ENCODE results near the gene ERGIC2.

Gene ERGIC2

DNA sequence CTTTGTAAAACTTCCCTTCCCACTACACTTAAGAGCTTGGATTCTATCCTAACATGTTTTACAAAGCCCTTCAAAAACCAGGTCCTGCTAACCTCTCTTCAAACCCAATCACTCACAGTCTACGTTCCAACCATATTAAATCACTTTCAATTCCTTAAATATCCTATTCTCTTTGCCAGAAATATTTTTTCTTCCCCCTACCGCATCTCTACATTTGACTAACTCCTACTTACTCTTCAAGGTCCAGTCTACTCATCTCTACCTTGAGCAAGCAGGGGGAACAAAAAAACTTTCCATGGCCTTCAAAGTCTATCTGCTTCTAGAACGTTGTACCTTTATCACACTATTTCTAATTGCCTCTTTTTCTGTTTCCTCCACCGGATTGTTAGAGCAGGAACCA lies 6.1 kb downstream of the ERGIC2 start:
- DNase-seq (ENCODE audit: low read depth in 2 of 2): no peak

DNA sequence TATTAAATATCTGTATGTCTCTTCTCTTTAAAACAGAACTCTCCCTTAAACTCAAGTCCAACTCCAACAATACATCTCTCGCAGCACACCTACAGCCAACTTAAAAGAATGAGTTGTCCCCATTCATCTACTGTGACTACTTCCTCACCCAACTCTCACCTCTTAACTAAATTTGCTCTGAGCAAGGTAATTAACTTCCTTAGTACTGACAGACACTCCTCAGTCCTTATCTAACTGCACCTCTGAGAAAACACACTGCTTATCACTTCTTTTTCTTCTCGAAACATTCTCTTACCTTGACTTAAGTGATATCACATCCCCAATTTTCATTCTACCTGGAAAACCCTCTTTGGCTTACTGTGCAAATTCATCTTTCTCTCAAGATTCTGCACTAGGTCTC lies 7.0 kb downstream of the ERGIC2 start:
- DNase-seq (ENCODE audit: low read depth in 2 of 2): no peak

DNA sequence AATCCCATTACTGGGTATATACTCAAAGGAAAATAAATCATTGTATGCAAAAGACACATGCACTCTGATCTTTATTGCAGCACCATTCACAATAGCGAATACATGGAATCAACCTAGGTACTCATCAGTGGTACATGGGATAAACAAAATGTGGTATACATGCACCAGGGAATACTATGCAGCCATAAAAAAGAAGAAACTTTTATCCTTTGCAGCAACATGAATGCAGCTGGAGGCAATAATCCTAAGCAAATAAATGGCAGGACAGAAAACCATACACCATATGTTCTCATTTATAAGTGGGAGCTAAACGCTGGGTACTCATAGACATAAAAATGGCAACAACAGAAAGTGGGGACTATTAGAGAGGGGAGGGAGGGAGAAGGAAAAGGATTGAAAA lies 15.9 kb downstream of the ERGIC2 start:
- no peak for DNase-seq (ENCODE audit: low read depth in 2 of 2)

DNA sequence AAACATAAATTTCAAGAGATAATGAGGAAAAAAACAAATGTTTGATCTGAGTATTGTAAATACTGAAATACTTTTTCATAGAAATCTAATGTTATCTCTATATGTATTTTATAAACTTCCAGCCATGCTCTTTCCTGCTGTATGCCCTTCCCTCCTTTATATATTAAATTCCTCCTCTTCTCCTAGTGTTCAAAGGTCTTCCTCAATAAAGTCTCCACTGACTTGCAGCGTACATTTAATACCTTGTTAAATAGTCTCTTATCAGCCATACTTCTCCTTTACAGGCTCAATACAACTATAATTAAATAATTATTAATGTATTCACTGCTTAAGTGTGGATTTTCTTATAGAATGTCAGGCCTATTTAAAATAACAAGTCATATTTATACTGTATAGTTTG lies 26.0 kb downstream of the ERGIC2 start:
- DNase-seq (ENCODE audit: low read depth in 2 of 2): no peak

DNA sequence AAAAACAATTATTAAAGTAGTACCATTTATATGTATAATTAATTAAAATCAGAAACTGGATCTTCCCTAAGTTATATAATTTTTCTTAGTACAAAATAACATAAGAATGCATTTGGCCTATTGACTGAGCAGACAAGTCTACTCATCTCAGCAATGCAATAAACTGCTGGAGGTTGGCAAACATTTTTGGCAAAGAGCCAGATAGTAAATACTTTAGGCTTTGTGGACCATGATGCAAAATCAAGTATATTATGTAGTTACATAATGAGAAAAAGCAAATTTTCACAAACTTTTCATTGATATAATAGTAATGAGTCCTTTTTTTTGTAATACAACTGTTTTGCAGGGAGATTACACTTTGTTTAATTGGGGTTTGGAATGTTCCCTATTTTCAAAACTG lies 30.9 kb downstream of the ERGIC2 start:
- DNase-seq (ENCODE audit: low read depth in 2 of 2): no peak

DNA sequence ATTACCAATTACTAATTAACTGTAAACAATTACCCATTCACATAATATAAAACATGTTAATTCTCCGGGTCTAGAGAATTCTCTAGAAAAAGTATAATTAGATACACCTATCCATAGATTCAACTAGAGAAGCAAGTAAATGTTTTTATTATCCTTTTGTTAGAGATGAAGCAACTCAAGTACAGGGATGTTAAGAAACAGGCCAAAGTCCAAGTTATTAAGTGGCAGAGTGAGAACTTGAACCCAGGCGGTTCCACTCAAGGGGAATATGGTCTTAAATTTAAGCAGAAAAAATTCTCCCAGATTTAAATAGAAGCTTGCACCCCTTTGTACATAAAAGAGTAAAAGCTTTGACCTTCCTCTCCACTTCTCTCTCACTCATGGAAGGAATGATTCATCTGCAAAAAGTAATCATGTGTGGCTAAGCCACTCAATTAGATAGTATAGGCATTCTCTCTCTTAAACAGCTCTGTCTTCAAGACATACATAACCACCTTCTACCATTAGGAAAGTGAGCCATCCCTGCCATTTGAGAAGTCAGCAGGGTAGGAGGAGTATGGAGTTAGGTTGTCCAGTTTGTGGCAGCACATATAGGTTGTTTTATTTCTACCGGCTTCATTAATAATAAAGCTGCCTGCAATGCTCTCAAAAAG lies 34.1 kb downstream of the ERGIC2 start:
- no peak for DNase-seq (ENCODE audit: low read depth in 2 of 2)

DNA sequence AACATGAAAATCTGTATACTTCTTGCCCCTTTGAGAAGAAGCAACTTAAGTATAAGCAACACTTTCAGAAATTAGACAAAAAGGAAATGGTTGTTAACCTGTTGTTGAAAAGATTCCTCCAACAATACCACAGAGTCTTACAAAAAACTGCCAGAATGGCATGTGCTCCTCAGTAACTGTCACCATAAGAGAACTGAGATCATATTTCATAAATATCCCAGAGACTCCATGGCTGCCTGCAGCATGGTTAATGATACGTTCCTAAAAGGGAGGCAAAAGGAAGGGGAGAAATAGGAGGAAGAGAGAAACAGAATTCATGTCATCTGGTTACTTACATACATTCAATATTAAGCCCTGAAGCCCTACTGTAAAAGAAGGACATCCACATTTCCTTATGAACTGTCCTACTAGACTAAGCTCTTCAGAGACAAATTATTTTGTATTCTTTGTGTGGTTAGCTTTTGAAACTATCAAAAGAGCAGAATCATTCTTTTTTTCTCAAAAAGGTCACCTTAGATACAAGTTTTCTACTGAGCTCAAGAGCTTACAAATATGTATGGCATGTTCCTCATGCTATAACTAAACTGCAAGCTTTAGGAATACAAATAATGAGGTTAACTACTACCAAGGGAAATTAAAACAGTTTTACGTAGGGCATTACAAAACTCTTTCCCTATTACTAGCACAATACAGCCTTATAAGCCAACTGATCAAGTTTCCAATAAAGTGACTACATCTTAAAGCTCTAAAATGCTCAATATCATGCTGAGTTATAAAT lies 37.8 kb downstream of the ERGIC2 start:
- no peak for DNase-seq (ENCODE audit: low read depth in 2 of 2)

DNA sequence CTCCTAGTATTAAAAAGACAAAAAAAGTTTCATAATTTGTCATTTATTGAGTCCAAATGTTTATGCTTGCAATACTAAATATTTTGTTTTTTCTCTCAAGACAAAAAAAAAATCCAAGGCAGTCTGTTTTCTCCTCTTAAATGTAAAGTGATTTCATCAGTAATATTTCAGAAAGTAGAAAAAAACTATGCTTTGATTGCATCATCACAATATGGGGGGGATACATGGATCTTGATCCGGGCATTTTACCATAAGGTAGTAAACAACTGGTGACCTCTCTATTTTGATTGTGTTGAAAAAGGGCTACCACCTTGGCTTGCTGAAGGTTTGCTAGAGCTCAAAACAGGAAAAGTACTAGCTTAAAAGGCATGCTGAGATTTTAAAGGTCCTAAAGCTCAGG lies 43.6 kb downstream of the ERGIC2 start:
- no peak for DNase-seq (ENCODE audit: low read depth in 2 of 2)

DNA sequence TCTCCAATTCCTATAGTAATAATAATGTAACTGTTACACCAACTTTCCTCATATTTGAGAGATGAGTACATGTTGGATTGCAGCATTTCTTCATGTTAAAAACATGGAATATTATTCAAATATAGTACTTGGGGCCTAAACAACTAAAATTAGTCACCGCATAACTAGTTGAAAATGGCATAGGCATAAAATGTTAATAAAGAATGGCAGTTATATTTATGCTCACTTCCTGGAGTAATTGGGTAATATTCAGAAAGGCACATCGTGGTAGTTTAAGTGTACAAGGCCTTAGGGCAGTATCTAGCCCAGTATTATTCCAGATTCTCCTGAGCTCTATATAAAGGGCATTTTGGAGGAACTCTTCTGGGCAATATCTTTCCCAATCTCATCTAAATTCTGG lies 46.0 kb downstream of the ERGIC2 start:
- no peak for DNase-seq (ENCODE audit: low read depth in 2 of 2)

DNA sequence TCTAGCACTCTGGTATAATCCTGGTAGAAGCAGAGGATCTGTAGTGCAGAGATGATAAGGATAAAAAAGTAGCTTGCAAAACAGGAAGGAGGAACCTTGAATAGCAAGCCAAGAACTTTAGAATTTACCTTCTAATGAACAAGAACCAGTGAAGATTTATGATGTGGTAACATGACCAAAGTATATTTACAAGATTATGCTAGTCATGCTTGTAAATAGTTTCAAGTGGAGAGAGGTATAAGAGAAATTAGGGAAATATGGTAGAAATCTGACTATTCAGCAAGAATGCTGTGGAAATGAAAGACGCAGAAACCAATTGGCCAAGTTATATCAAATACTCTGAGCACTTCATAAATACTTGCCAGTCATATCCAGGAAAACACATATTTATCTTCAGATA lies 47.8 kb downstream of the ERGIC2 start:
- DNase-seq (ENCODE audit: low read depth in 2 of 2): no peak

DNA sequence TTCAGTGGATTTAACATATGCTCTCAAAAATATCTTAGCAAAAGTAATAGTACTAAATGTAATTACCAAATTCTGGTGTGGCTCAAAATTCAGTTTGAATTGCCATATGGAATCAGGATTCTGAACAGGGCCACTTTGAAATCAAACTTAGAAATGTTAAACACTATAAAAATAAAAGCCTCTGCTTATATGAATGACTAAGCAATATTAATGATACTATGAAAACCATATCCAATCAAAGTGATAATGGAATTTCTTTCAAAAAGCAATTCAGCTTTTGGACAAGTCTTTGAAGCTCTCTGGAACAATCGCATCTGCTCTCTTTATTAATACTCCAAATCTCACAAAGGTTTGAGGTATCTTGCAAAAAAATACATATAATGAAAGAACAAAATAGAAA lies 51.6 kb downstream of the ERGIC2 start:
- DNase-seq (ENCODE audit: low read depth in 2 of 2): no peak

DNA sequence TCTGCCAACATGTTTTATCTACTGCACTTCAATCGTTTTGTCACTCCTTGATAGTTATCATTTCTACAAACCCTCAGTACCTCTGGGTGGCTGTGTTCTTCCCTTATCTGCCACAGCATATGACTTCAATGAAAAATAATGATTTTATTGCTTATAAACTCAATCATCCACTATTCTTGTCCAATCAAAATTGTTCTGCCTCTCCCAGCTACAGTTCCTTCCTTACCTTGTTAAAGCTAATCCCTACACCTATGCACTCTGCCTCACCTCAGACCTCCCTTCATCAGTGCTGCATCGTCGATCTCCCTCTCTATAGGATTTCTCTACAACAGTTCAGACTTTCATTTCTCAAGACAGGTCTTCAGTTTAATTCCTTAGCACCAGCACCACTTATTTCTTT lies 58.8 kb downstream of the ERGIC2 start:
- no peak for DNase-seq (ENCODE audit: low read depth in 2 of 2)

DNA sequence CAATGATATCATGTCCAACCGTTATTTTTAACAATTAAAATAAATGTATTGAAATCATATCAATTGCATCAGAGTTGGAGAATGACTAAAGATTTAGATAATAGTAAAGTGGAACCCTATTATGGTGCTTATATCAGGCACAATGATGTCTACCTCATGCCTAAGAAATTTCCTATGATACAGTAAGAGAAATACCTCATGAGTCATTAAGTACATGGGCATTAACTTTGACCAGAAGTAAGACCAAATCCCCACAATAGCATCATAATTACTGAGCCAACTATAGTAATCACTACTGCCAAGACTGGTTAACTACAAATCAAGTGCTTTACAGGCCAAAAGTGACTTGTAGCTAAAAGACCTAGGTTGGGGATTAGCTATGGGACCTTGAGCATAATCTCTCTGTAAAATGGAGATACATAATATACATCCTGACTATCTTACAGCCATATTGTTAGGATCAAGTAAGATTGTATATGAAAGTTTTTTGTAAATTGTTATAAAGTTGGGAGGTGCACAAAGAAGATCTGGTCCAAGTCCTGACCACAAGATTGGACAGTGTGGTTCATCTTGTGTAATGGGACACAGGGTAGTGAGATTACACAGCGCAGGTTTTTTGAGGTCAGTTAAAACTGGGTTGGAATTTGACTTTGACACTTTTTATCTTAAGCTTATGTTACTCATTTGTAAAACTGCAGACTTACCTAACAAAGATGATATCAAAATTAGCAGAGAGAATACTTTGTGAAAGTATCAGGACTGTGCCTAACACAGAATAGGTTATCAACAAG lies 60.5 kb downstream of the ERGIC2 start:
- no peak for DNase-seq (ENCODE audit: low read depth in 2 of 2)

DNA sequence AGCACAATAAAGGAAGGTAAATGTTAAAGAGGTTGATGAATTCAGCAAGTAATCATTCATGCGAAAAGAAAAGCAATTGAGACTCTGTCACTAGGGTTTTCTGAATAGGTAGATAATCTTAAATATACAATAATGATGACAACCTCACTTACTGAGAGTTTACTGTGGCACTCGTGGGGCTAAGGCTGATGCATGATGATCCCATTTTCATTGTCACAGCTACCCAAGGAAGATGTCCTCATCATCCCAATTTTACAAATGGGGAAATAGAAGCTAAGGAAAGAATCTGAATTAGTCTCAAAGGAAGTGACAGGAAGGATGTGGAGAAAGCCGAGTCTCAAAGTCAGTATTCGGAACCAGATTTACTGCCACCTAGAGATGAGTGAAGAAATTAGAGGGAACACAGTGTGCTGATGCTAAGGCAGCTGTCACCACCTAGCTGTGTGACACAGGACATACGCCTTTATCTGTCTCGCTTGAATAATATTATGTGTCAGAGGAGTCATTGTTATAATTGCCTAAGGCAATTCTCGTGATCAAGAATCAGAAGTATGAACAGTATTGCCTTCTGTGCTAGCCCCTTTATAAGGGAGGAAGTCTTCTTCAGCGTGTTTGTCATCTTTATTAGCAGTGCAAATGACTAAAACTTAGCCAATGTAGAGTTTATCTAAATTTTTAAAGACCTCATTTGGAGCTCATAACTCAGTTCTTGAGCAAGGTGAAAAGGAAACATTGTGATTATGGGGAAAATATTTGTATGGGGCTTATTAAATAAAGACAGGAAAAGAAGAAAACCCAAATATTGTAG lies 63.2 kb downstream of the ERGIC2 start:
- DNase-seq (ENCODE audit: low read depth in 2 of 2): peak in 1 of 2 donors; percentile 17

DNA sequence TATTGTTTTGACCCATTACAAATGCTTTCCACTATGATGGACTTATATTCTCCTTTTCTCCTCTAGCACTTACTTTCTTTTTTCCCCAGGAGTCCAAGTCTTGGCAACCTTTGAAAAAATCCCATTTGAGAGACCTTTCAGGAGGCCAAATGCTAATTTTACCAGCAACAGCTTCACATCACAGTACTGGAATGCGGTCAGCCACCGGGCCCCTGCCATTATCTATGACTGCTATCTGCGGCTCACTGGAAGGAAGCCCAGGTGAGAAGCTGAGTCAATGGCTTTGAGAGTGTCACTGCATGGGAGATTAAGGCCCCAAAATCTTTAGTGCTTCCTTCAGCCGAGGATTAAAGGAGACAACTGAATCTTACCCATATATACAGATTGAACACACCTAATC lies 64.2 kb downstream of the ERGIC2 start:
- DNase-seq (ENCODE audit: low read depth in 2 of 2): no peak

DNA sequence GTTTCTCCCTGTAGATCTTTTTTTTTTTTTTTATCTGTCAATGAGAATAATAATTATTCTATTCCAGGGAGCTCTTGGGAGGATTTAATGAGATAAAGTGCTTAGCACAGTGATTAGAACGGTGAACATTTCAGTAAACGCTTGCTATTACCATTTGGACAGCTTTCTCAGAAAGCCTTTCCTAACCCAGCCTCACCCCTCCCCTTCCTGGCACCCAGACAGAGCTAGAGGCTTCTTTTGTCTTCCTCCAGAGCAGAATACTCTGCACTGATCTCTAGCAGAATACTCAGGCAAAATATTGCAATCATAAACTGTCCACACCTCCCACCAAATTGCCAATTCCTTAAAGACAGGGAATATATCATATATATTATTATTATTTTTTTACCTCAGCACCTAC lies 66.6 kb downstream of the ERGIC2 start:
- DNase-seq (ENCODE audit: low read depth in 2 of 2): no peak

DNA sequence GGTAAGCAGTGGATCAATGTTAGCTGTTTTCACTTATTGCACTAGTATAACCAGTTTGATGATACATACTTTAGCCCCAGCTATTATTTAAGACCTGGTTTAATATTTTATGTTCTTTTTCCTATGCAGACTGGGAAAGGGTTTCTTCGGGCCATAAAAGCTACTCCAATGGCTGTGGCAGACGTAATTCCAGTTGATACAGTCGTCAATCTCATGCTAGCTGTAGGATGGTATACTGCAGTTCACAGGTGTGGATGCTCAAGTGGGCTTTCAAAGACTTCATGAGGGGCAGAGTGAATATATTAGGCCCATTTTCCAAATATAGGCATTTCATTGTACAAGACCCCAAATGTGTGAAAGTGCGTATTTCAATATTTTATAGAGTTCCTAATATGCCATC lies 70.1 kb downstream of the ERGIC2 start:
- DNase-seq (ENCODE audit: low read depth in 2 of 2): no peak

DNA sequence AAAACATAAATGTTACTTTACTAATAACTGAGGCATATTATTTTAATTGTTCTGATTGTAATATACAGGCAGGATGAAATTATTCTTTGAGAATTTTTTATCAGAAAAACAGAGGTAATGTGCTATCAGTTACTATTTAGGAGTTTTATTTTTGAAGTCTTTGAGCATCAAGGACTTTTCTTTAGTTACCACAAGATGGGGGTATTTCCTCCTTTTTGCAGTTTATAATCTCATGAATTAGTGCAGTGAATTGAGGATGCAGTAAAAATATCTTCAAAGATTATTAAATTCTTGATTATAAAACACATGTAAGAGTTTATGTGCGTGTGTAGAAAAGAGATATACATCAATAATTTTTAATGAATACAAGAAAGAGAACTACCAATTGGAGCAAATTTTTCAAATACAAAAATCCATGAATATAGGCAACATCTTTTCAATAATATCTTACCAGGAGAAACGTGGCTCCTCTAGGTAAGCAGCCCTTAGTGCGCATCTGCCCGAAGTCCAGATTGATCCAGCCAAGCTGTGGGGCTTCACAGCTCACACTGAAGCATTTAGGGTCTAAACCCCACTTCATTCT lies 71.6 kb downstream of the ERGIC2 start:
- no peak for DNase-seq (ENCODE audit: low read depth in 2 of 2)

DNA sequence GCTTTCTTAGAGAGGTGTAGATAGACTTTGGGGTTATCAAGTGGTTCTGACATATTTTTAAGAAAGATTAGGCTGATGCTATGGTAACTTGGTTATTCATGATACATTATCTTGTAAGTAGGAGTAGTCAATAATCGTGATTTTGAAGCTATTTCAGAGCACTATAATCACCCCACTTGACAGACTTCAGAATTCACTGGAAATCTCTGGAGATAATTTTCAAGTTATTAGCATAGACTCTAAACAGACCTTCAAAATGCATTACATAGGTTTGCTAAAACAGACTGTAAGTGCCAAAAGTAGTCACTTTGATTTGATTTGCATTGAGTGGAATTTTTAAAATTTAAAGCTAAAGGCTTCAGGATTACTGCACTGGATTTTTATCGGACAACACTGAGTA lies 74.3 kb downstream of the ERGIC2 start:
- no peak for DNase-seq (ENCODE audit: low read depth in 2 of 2)

DNA sequence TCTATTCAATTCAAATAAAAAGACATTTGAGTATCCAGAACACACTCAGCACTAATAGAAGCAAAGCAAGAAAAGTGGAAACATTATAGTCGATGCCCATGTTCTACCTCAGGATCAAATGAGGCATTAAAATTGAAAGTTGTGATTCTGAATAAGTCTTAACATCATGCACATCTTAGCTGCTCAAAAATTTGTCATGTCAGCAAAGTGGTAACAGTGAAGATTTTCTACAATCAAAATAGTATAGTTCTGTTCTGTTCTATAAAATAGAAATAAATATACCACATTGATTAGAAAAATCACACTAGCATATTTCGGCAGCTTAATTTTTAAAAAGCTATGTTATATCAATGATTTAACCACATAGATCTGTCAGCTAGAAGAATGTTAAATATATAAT lies 74.7 kb downstream of the ERGIC2 start:
- DNase-seq (ENCODE audit: low read depth in 2 of 2): no peak

DNA sequence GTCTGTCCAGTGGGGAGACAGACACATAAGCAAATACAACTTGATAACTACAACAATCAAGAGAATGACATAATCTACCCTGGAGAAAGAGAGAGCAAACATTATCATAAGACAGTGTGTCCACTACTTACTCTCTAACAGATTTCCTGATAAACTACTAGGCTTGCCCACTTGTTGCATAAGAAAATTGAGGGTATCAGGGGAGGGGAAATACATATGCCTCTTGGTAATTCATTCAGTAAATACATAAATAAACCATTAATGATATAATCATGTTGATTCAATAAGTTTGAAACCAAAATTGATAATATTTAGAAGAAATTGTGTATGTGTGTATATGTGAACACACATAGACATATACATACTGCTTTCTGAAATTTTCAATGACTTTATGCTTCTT lies 76.6 kb downstream of the ERGIC2 start:
- no peak for DNase-seq (ENCODE audit: low read depth in 2 of 2)

DNA sequence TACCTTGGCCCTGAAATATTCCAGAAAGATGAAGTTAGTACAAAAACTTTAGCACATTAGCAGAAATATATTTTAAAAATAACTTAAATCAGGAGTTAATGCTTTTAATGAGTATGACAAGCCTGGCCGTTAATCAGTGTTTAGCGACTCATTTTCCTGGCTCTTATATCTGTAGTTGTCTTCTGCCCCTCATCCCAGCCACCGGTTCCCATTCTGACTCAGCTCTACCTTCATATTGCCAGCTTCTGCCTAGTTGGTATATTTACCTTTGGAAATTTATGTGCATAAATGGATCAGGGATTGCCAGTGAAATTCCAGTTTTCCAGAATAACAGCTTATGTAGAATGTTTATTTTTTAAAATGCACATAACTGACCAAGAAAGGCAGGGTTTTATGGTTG lies 79.9 kb downstream of the ERGIC2 start:
- no peak for DNase-seq (ENCODE audit: low read depth in 2 of 2)

All from stimulated activated CD8-positive, alpha-beta memory T cell treated with anti-CD3 and anti-CD28 coated beads, Interleukin-7, amount 100 ng/mL, for 4 hours (primary cell).